Measurements from ENCODE around the gene TGM6. TPM values are rescaled to one million over a fixed set of nuclear protein-coding genes. Genes with fewer than 3 reads are reported as not detected.

Gene TGM6
- total RNA-seq, 1 donor from 2014 or later = not detected

- TF ChIP-seq CTCF (conservative IDR thresholded peaks at IDR 0.05) = no peak
- Mint-ChIP-seq H3K9me3 (no peaks in the 10 kb centered on the region), H3K36me3 (ENCODE audit: low read depth) (no peaks in the 10 kb centered on the region), H3K27me3 (ENCODE audit: low read depth) (no peaks in the 10 kb centered on the region), H3K4me1 (no peaks in the 10 kb centered on the region), H3K4me3 (no peak overlapping the region), H3K27ac (ENCODE audit: unreplicated experiment) (peak overlapping the region; percentile 9)
- no peak for DNase-seq (ENCODE audit: low read depth, low spot score)
These were observed 45.4 kb upstream of the TGM6 start for GRCh38 chr20:2335096-2335870.

- Mint-ChIP-seq H3K36me3 (ENCODE audit: low read depth) (no peaks in the 10 kb centered on the region), H3K4me1 (no peaks in the 10 kb centered on the region), H3K27ac (ENCODE audit: unreplicated experiment) (no peak overlapping the region), H3K4me3 (no peak overlapping the region), H3K27me3 (ENCODE audit: low read depth) (no peaks in the 10 kb centered on the region), H3K9me3 (no peaks in the 10 kb centered on the region)
- no peak for DNase-seq (ENCODE audit: low read depth, low spot score)
- TF ChIP-seq CTCF (conservative IDR thresholded peaks at IDR 0.05) = no peak
These were observed 44.2 kb upstream of the TGM6 start for GRCh38 chr20:2336471-2336870.

- TF ChIP-seq CTCF (conservative IDR thresholded peaks at IDR 0.05) = no peak
- Mint-ChIP-seq H3K36me3 (ENCODE audit: low read depth) (no peaks in the 10 kb centered on the region), H3K4me1 (no peaks in the 10 kb centered on the region), H3K27ac (ENCODE audit: unreplicated experiment) (no peak overlapping the region), H3K9me3 (no peaks in the 10 kb centered on the region), H3K27me3 (ENCODE audit: low read depth) (no peaks in the 10 kb centered on the region), H3K4me3 (no peak overlapping the region)
- DNase-seq (ENCODE audit: low read depth, low spot score) = no peak
These were observed 43.6 kb upstream of the TGM6 start for GRCh38 chr20:2337142-2337541.

- H3K27me3 Mint-ChIP-seq (ENCODE audit: low read depth) = no peaks in the 10 kb centered on the region
- no peak overlapping the region for H3K4me3 Mint-ChIP-seq
- H3K27ac Mint-ChIP-seq (ENCODE audit: unreplicated experiment) = no peak overlapping the region
- H3K9me3 Mint-ChIP-seq = peaks cover 5% of the 10 kb centered on the region
- no peaks in the 10 kb centered on the region for H3K36me3 Mint-ChIP-seq (ENCODE audit: low read depth)
- no peak for DNase-seq (ENCODE audit: low read depth, low spot score)
- no peak for TF ChIP-seq CTCF (conservative IDR thresholded peaks at IDR 0.05)
- H3K4me1 Mint-ChIP-seq = no peaks in the 10 kb centered on the region
These were observed 42.2 kb upstream of the TGM6 start for GRCh38 chr20:2338411-2339066.

GRCh38 chr20:2340136-2340535 is 40.6 kb upstream of the TGM6 start:
- H3K27me3 Mint-ChIP-seq (ENCODE audit: low read depth) = no peaks in the 10 kb centered on the region
- no peaks in the 10 kb centered on the region for H3K36me3 Mint-ChIP-seq (ENCODE audit: low read depth)
- H3K4me3 Mint-ChIP-seq = no peak overlapping the region
- TF ChIP-seq CTCF (conservative IDR thresholded peaks at IDR 0.05) = no peak
- H3K9me3 Mint-ChIP-seq = peaks cover 5% of the 10 kb centered on the region
- H3K4me1 Mint-ChIP-seq = no peaks in the 10 kb centered on the region
- H3K27ac Mint-ChIP-seq (ENCODE audit: unreplicated experiment) = no peak overlapping the region
- DNase-seq (ENCODE audit: low read depth, low spot score) = no peak

Data from neural crest cell (in vitro differentiated cells).